NCI-H526 treated with DMSO at 0.1 percent for 48 hours (cell line): ENCODE measurements around the gene CELF4.

Experiments
- DNase-seq: peaks from one replicate; lab custom pipeline; 2025; lab: John Stamatoyannopoulos, UW

The CELF4 gene

GRCh38 chr18:37546651-37547050 lies 18.9 kb downstream of the CELF4 start:
- DNase-seq = no peak

DNA sequence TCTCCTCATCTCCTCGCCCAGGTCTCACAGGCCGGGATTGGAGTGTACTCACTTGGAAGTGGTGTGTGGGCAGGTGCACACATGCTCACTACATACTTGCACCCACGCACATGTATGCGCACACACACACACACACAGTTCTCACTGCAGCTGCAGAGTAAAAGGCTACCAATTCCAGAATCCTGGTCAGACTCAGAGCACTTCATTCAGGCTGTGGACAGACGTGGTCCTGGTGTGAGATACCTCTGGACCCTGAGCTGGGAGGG lies 19.4 kb downstream of the CELF4 start:
- no peak for DNase-seq

GRCh38 chr18:37545461-37546271 lies 19.9 kb downstream of the CELF4 start:
- DNase-seq = no peak

GRCh38 chr18:37544713-37545112 lies 20.9 kb downstream of the CELF4 start:
- DNase-seq = no peak

DNA sequence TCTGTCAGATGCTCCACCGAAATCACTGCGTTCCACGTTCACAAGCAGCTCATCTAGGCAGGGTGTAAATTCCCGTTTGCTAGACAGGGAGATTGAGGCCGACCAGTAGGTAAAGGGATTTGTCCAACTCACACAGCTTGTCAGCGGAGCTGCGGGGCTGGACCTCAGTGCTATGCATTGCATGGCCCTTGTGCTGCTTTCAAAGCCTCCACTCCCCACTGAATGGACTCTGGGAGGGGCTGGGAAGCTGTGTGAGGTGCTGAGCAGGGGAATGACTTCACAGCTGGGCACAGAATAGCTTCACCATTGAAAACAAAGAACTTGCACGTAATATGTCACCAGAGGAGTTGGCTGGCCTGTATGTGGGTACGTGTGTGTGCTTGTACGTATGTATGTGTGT lies 21.4 kb downstream of the CELF4 start:
- DNase-seq = no peak

DNA sequence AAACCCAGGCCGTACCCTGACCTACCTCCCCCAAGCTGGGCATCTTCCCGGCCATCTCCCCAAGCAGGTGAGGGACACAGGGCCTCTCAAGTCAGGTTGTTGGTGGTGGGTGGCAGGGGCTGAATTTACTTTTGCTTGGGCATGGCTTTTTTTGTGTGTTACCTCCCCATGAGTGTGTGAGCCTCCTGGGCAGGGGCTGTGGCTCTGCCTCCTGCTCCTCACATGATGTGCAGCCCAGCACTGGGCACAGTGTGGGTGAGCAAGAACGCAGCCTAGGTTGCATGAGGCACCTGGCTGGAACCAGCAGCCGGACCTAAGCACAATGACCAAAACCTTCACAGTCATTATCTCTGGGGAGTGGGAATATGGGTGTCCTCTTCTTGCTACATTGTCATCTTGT lies 22.3 kb downstream of the CELF4 start:
- no peak for DNase-seq

DNA sequence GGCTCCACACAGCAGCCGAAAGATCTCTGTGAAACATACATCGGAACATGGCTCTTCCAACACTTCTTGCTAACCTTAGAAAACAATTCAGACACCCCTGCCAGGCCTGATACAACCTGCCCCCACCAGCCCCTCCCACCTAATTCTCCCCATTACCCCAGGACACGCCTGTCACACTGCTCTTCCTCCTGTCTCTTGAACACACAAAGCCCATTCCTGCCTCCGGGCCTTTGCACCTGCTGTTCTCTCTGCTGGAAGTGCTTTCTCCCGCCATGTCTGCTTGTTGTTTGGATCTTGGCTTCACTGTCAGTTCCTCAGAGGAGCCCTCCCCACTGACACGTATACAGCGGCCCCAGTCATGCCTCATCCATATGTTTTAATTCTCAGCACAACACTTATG lies 24.1 kb downstream of the CELF4 start:
- DNase-seq = no peak

- no peak for DNase-seq
These were observed 25.0 kb downstream of the CELF4 start for GRCh38 chr18:37540424-37541138.

GRCh38 chr18:37539236-37539635 lies 26.4 kb downstream of the CELF4 start:
- DNase-seq = no peak

DNA sequence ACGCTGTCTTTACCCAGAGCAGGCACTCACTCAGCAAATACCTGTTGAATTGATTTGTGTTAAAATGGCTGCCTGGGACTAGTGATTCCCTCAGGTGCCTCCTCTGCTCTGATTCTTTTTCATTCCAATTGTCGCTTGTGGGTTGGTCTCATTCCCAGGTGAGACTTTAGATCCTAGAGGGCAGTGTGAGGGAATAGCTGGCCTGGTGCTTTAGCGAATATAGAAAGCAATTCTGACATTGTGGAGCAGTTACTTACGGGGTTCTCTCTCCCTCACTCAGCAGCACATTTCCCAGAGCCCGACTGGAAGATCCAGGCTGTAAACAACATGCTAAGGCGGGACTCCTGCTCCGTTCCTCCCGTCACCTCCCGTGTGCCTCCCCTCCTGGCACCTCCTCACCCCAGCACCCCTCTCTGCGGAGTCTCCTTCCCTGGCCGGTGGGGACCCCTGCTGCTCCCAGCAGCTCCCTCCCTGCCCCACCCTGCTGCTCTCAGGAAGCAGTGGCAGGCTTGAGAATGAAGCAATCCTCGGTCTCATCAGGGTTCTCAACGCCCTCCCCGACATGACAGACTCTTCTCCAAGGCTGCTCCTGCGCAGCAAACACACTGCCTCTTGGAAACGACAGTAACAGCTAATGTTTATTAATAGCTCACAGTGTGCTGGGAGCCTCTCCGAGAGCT lies 26.9 kb downstream of the CELF4 start:
- DNase-seq = no peak

DNA sequence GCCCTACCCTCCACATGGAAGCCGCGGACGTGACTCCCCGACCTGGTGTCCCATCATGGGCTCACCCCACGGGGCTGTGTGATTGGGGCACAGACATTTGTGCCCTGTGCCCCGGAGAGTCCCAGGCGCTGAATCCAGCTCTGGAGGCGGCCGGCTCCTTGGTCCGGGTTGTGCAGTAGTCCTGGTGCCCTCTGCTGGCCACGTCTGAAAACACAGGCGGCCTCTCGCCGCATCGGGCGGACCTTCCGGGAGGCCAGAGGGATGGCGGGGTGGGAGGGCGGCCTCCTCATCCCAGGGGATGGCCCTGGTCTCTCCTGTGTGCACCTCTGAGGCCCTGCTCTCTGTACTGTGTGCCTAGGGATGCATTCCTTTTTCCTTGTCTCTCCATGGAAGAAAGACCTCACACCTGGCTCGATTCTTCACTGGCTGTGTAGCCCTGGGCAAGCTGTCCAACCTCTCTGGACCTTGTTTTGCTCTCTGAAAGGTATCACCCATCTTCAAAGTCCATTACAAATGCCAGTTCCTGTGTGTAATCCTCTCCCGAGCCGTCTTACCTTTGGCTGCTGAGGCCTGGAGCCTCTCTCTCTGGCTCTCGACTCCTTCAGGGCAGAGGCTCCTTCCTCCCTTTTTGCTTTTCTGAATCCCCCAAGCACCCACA lies 27.6 kb downstream of the CELF4 start:
- DNase-seq = peak; percentile 5

DNA sequence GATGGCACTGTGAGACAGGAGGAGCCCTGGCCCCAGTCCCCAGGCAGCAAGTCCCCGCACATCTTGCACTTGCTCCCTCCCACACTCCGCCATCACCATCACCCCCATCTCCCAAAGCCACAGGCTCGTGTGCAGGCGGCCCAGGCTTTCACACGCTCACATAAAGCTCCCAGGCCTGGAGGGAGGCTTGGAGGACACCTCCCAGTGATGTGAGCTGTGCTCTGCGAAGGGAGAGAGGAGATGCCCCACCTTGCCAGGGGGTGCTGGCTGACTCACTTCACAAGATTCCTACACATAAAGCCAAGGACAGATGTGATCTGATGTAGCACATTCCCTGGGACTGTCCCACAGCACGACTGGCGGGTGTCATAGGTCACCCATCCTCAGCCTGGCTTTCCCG lies 28.9 kb downstream of the CELF4 start:
- no peak for DNase-seq

GRCh38 chr18:37535968-37536367 lies 29.6 kb downstream of the CELF4 start:
- no peak for DNase-seq

DNA sequence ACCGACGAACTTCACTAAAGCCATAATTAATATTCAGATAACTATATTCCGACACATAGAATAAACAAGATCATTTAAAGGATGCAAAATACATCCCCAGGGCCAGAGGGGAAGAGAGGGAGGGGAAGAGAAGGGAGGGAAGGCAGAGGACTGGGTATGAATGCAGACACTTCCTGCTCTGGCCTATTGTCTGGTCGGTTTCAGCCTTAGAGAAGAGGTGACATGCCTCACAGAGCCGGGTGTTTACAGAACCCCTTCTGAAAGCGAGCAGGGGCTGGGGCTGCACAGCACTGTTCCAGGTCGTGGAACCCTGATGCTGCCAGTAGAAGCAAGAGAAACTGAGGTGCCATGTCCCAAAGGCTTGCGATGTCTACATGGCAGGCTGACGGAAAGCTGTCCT lies 31.0 kb downstream of the CELF4 start:
- DNase-seq = peak; percentile 2

DNA sequence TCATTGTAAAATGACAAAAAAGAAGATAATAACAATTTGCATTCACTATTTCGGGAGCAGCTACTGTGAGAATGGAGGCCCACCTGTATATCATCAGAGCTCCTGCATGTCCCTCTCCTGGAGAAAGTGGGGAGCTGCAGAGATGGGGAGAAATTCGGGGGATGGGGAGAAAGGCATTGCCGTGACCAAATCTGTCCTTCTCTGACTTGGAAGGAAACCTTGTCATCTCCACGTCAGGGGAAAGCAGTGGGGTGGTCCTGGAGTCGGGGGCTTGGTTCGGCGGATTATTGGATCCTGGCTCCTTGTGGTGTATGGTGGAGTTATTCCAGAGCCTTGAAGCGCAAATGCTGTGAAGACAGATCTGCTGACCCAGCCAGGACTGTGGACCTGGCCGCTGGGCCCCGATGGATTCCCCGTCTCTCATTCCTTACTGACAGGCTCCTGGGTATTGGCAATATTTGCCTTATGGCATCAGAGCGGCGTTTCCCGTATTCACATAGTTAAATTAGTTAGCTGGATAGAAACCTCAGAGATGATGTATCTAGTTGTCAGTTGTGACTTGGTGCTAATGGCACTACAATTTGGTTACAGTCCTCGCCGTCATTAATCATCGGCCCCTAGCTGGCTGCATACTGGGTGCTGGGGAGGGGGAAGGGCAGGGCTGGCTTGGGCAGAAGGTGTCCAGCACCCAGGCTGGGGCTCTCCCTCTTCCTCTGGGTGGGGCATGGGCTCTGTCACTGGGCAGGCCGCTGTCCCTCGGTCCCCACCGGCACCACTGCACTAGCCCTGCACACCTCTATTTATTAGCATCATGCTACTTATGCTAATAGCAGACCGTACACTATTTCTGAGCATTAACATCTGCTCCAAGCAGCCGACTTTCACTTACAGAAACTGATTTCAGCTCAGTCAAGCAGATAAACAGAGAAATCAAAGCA lies 31.7 kb downstream of the CELF4 start:
- DNase-seq = no peak

GRCh38 chr18:37532917-37533316 lies 32.7 kb downstream of the CELF4 start:
- DNase-seq = no peak

GRCh38 chr18:37529863-37530262 lies 35.7 kb downstream of the CELF4 start:
- DNase-seq = no peak

GRCh38 chr18:37529296-37529695 lies 36.3 kb downstream of the CELF4 start:
- no peak for DNase-seq

DNA sequence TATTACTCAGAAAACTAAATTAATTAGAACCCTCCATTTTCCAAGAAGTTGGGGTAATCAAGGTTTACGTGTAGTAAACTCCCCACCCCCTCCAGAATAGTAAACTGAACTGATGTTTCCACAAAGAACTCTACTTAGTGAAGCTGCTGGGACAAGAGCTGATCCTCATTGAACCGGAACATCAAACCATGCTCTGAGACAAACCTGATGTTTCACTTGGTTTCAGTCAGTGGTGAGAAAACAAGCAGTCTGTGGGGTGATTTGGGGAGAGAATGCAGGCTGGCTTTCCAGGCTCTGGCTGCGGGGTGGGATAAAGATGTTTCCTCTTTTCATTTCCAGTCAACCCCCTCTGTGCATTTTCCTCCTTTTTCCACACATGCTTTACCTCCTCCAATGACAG lies 38.2 kb downstream of the CELF4 start:
- no peak for DNase-seq

- DNase-seq = no peak
These were observed 40.4 kb downstream of the CELF4 start for GRCh38 chr18:37525262-37525585.

GRCh38 chr18:37524498-37525261 lies 40.9 kb downstream of the CELF4 start:
- DNase-seq = no peak
